Erythroblast (primary cell): Measurements from ENCODE around the gene SPEM3.

Source experiments
- GATA1 ChIP-seq: IDR thresholded peaks from 2 replicates; pipeline ENCODE4 v1.6.1; 2011; ENCODE audit warnings: low read depth, mild to moderate bottlenecking, control low read depth, low read length, moderate library complexity
- POLR2A ChIP-seq: IDR thresholded peaks from 2 replicates; pipeline ENCODE4 v1.6.1; 2011; ENCODE audit warnings: mild to moderate bottlenecking, low read length

GRCh38 chr17:7383371-7383741 lies 45.3 kb upstream of the SPEM3 start:
- no peak for TF ChIP-seq POLR2A
- TF ChIP-seq GATA1 = no peak
